ENCODE data around the gene HBD. TPM values are rescaled to one million over a fixed set of nuclear protein-coding genes. Genes with fewer than 3 reads are reported as not detected.

Gene HBD
- total and polyA plus RNA-seq, 2 donors (not counting 3 experiments of a cell fraction or from before 2014, with no cell fraction given), result not detected

GRCh38 chr11:5243816-5244180, 9.5 kb upstream of the HBD start:
- no peak for FAIRE-seq
- no peak overlapping the region for H2AFZ ChIP-seq (ENCODE audit: low read depth, low read length)
- no peak for TF ChIP-seq FOS (IDR thresholded peaks at IDR 0.05; ENCODE audit: borderline replicate concordance, insufficient read depth, low read length)
- H3K4me1 ChIP-seq (ENCODE audit: control insufficient read depth, extremely low read depth, insufficient read depth, low read length), result no peaks in the 10 kb centered on the region
- H3K9ac ChIP-seq (replicated peaks; ENCODE audit: extremely low read depth, insufficient read depth, low read length), result no peak overlapping the region
- H3K4me3 ChIP-seq (replicated peaks in 1 of 3; ENCODE audit: insufficient read depth in 1 of 3, low read depth in 1 of 3, low read length in 3 of 3), result no peak overlapping the region
- no peaks in the 10 kb centered on the region for H3K36me3 ChIP-seq (ENCODE audit: control insufficient read depth in 2 of 2, extremely low read depth in 1 of 2, insufficient read depth in 2 of 2, low read length in 2 of 2)
- no peaks in the 10 kb centered on the region for H3K27me3 ChIP-seq (ENCODE audit: control insufficient read depth in 2 of 2, insufficient read depth in 2 of 2, low read length in 2 of 2)
- no peaks in the 10 kb centered on the region for H3K79me2 ChIP-seq (ENCODE audit: control insufficient read depth, insufficient read depth, low read length)
- ChIA-PET POLR2A (no interaction called here), CTCF (no interaction called here)
- no TSS peak for BruUV-seq (replicated peaks)
- intact Hi-C loops (cut with micrococcal nuclease), result no loop called here
- H4K20me1 ChIP-seq (replicated peaks; ENCODE audit: control insufficient read depth, extremely low read depth, insufficient read depth, low read length), result no peaks in the 10 kb centered on the region
- H3K4me2 ChIP-seq (ENCODE audit: insufficient read depth, low read length), result no peak overlapping the region
- no peaks in the 10 kb centered on the region for H3K9me3 ChIP-seq (replicated peaks; ENCODE audit: control insufficient read depth, insufficient read depth, low read length)
- no peak for DNase-seq (ENCODE audit: low read depth, low spot score)
- H3K27ac ChIP-seq (ENCODE audit: insufficient read depth, low read depth, low read length), result no peak overlapping the region
- dilution Hi-C loops (cut with MboI; ENCODE audit: extremely low pct_ligation_motif_present, low sequenced_read_pairs), result no loop called here
- no peaks in the 10 kb centered on the region for H3K9me1 ChIP-seq (replicated peaks; ENCODE audit: control insufficient read depth, extremely low read depth, insufficient read depth, low read length)

GRCh38 chr11:5242933-5243815, 8.9 kb upstream of the HBD start:
- Histone ChIP-seq H4K20me1 (replicated peaks; ENCODE audit: control insufficient read depth, extremely low read depth, insufficient read depth, low read length) (no peaks in the 10 kb centered on the region), H3K9me3 (replicated peaks; ENCODE audit: control insufficient read depth, insufficient read depth, low read length) (no peaks in the 10 kb centered on the region), H3K4me1 (ENCODE audit: control insufficient read depth, extremely low read depth, insufficient read depth, low read length) (no peaks in the 10 kb centered on the region), H3K9ac (replicated peaks; ENCODE audit: extremely low read depth, insufficient read depth, low read length) (no peak overlapping the region), H3K9me1 (replicated peaks; ENCODE audit: control insufficient read depth, extremely low read depth, insufficient read depth, low read length) (no peaks in the 10 kb centered on the region), H3K27me3 (ENCODE audit: control insufficient read depth in 2 of 2, insufficient read depth in 2 of 2, low read length in 2 of 2) (no peaks in the 10 kb centered on the region), H2AFZ (ENCODE audit: low read depth, low read length) (no peak overlapping the region), H3K36me3 (ENCODE audit: control insufficient read depth in 2 of 2, extremely low read depth in 1 of 2, insufficient read depth in 2 of 2, low read length in 2 of 2) (no peaks in the 10 kb centered on the region), H3K4me2 (ENCODE audit: insufficient read depth, low read length) (no peak overlapping the region), H3K27ac (ENCODE audit: insufficient read depth, low read depth, low read length) (no peak overlapping the region), H3K79me2 (ENCODE audit: control insufficient read depth, insufficient read depth, low read length) (no peaks in the 10 kb centered on the region), H3K4me3 (replicated peaks in 1 of 3; ENCODE audit: insufficient read depth in 1 of 3, low read depth in 1 of 3, low read length in 3 of 3) (no peak overlapping the region)
- no peak for TF ChIP-seq MAX (IDR thresholded peaks at IDR 0.05; ENCODE audit: insufficient read depth, insufficient read length)
- no peak for TF ChIP-seq GATA2 (IDR thresholded peaks at IDR 0.05; ENCODE audit: insufficient read depth, insufficient read length, low read depth, low read length)
- TF ChIP-seq EZH2 (IDR thresholded peaks at IDR 0.05; ENCODE audit: borderline replicate concordance, low read depth, low read length, severe bottlenecking), result no peak
- TF ChIP-seq CTCF (IDR thresholded peaks at IDR 0.05; ENCODE audit: extremely low read depth in 1 of 2, insufficient read depth in 1 of 2, low read depth in 1 of 2, low read length in 2 of 2), result no peak
- TF ChIP-seq FOS (IDR thresholded peaks at IDR 0.05; ENCODE audit: borderline replicate concordance, insufficient read depth, low read length), result no peak
- TF ChIP-seq JUN (IDR thresholded peaks at IDR 0.05; ENCODE audit: borderline replicate concordance, insufficient read depth, insufficient read length, low read depth), result no peak
- no peak for TF ChIP-seq POLR2A (IDR thresholded peaks at IDR 0.05; ENCODE audit: low read depth, low read length)
- no peak for TF ChIP-seq MYC (IDR thresholded peaks at IDR 0.05; ENCODE audit: low read depth, low read length)
- no peak for TF ChIP-seq POLR2AphosphoS5 (IDR thresholded peaks at IDR 0.05; ENCODE audit: insufficient read depth, low read depth, low read length)
- intact Hi-C loops (cut with micrococcal nuclease), result no loop called here
- no TSS peak for BruUV-seq (replicated peaks)
- DNase-seq (ENCODE audit: low read depth, low spot score), result no peak
- no peak for FAIRE-seq
- POLR2A ChIA-PET, result no interaction called here
- CTCF ChIA-PET, result no interaction called here
- dilution Hi-C loops (cut with MboI; ENCODE audit: extremely low pct_ligation_motif_present, low sequenced_read_pairs), result no loop called here

Measured in endothelial cell of umbilical vein (primary cell).